ENCODE measurements around the gene LSM12. TPM values are rescaled to one million over a fixed set of nuclear protein-coding genes. Genes with fewer than 3 reads are reported as not detected.

The LSM12 gene
- polyA plus RNA-seq, 3 donors: 24.7 to 65.8 (median 64.4) TPM

DNA sequence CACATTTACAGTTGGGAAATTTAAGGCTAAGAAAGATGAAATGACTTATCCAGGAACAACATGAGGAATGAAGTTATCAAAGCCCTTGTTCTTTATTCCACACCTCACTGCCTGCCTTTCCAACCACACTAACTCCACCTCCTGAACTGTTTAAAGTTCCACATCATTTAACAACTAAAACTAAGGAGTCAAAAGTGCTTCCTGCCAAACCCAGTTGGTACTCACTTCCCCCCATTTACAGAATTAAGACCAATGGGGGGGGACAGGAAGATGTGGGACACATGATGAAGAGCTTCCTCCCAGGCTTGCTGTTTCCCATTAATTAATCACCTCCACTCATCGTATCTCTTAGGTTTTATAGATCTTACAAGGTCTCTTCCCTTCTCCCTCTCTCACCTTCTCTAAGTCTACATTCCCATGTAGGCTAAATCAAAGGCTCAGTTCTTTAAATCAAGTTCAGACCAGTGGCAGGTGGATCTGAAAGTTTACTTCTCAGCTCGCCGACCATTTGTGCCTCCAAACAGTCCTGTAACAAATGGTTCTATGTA lies 32.5 kb downstream of the LSM12 start:
- Histone ChIP-seq H3K27me3 (ENCODE audit: control insufficient read depth in 2 of 2, insufficient read depth in 2 of 2, low read length in 2 of 2) (no peaks in the 10 kb centered on the region), H3K79me2 (ENCODE audit: insufficient read depth, low read length) (no peaks in the 10 kb centered on the region), H3K9me3 (replicated peaks in 1 of 2; ENCODE audit: control insufficient read depth in 1 of 2, insufficient read depth in 1 of 2, low read length in 2 of 2) (no peaks in the 10 kb centered on the region), H3K9ac (ENCODE audit: insufficient read depth, low read length, poor library complexity, severe bottlenecking) (no peak overlapping the region), H3K4me3 (replicated peaks in 1 of 3; ENCODE audit: low read depth in 2 of 3, low read length in 3 of 3) (no peak overlapping the region), H3K27ac (ENCODE audit: low read depth in 1 of 2, low read length in 2 of 2) (peak overlapping the region in 1 of 2 donors; percentile 11), H3K4me1 (ENCODE audit: control insufficient read depth in 1 of 2, insufficient read depth in 2 of 2, low read length in 2 of 2) (peaks cover 0 to 6% of the 10 kb centered on the region in 2 donors), H3K4me2 (replicated peaks; ENCODE audit: extremely low read depth, low read length, poor library complexity, severe bottlenecking) (no peak overlapping the region), H2AFZ (ENCODE audit: insufficient read depth, low read depth, low read length, poor library complexity, severe bottlenecking) (no peak overlapping the region), H3K36me3 (replicated peaks in 1 of 2; ENCODE audit: control insufficient read depth in 1 of 2, insufficient read depth in 2 of 2, low read length in 2 of 2) (peaks cover 48 to 77% of the 10 kb centered on the region in 2 donors), H4K20me1 (ENCODE audit: insufficient read depth, low read length) (peaks cover 4% of the 10 kb centered on the region)
- Mint-ChIP-seq H3K9me3 (peaks cover 0 to 1% (median 0%) of the 10 kb centered on the region in 7 donors), H3K27ac (peak overlapping the region in 5 of 7 donors; percentile 3 to 68 (median 35)), H3K36me3 (peaks cover 68 to 79% of the 10 kb centered on the region in 2 donors), H3K27me3 (ENCODE audit: low read depth in 3 of 3) (no peaks in the 10 kb centered on the region), H3K4me1 (no peaks in the 10 kb centered on the region), H3K4me3 (no peak overlapping the region)
- 17% methylated on average over 1 of the region's 3 CpGs for WGBS (ENCODE audit: insufficient coverage)
- intact Hi-C loops (cut with micrococcal nuclease): no loop called here
- DNase-seq: no peak
- TF ChIP-seq, protein P1, sequence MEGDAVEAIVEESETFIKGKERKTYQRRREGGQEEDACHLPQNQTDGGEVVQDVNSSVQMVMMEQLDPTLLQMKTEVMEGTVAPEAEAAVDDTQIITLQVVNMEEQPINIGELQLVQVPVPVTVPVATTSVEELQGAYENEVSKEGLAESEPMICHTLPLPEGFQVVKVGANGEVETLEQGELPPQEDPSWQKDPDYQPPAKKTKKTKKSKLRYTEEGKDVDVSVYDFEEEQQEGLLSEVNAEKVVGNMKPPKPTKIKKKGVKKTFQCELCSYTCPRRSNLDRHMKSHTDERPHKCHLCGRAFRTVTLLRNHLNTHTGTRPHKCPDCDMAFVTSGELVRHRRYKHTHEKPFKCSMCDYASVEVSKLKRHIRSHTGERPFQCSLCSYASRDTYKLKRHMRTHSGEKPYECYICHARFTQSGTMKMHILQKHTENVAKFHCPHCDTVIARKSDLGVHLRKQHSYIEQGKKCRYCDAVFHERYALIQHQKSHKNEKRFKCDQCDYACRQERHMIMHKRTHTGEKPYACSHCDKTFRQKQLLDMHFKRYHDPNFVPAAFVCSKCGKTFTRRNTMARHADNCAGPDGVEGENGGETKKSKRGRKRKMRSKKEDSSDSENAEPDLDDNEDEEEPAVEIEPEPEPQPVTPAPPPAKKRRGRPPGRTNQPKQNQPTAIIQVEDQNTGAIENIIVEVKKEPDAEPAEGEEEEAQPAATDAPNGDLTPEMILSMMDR (IDR thresholded peaks at IDR 0.05): no peak

DNA sequence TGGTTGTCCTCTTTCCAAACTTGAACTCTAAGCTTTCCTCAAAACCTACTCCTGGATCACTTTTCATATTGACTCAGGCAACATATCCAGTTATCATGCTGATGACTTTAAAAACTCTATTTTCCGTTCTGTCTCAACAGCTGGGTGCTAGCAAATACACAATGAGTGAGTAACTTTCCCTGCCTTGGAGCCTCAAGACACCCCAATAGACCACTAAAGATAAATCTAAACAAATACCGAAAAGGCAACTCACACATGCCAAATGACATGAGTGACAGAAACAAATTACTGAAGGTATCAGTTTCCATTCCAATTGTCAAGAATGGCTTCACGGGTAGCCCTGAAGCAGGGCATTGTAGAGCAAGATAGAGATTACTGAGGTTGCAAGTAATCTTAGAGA lies 36.0 kb downstream of the LSM12 start:
- H2AFZ ChIP-seq (ENCODE audit: insufficient read depth, low read depth, low read length, poor library complexity, severe bottlenecking): no peak overlapping the region
- no peaks in the 10 kb centered on the region for H3K79me2 ChIP-seq (ENCODE audit: insufficient read depth, low read length)
- no peak overlapping the region for H3K27ac ChIP-seq (ENCODE audit: low read depth in 1 of 2, low read length in 2 of 2)
- no peaks in the 10 kb centered on the region for H3K27me3 ChIP-seq (ENCODE audit: control insufficient read depth in 2 of 2, insufficient read depth in 2 of 2, low read length in 2 of 2)
- Mint-ChIP-seq H3K4me1 (no peaks in the 10 kb centered on the region), H3K27me3 (ENCODE audit: low read depth in 3 of 3) (peaks cover 0 to 2% (median 0%) of the 10 kb centered on the region in 3 donors), H3K27ac (no peak overlapping the region), H3K36me3 (peaks cover 45 to 54% of the 10 kb centered on the region in 2 donors), H3K4me3 (no peak overlapping the region), H3K9me3 (peaks cover 0 to 1% (median 0%) of the 10 kb centered on the region in 7 donors)
- H3K4me2 ChIP-seq (replicated peaks; ENCODE audit: extremely low read depth, low read length, poor library complexity, severe bottlenecking): no peak overlapping the region
- no peak overlapping the region for H3K4me3 ChIP-seq (replicated peaks in 1 of 3; ENCODE audit: low read depth in 2 of 3, low read length in 3 of 3)
- no peak for DNase-seq
- 100% methylated on average over 1 of the region's 3 CpGs for WGBS (ENCODE audit: insufficient coverage)
- no peak overlapping the region for H3K9ac ChIP-seq (ENCODE audit: insufficient read depth, low read length, poor library complexity, severe bottlenecking)
- TF ChIP-seq, protein P1 (IDR thresholded peaks at IDR 0.05): no peak
- H3K9me3 ChIP-seq (replicated peaks in 1 of 2; ENCODE audit: control insufficient read depth in 1 of 2, insufficient read depth in 1 of 2, low read length in 2 of 2): no peaks in the 10 kb centered on the region
- intact Hi-C loops (cut with micrococcal nuclease): no loop called here
- peaks cover 0 to 6% of the 10 kb centered on the region in 2 donors for H3K4me1 ChIP-seq (ENCODE audit: control insufficient read depth in 1 of 2, insufficient read depth in 2 of 2, low read length in 2 of 2)
- H4K20me1 ChIP-seq (ENCODE audit: insufficient read depth, low read length): no peaks in the 10 kb centered on the region
- peaks cover 22 to 61% of the 10 kb centered on the region in 2 donors for H3K36me3 ChIP-seq (replicated peaks in 1 of 2; ENCODE audit: control insufficient read depth in 1 of 2, insufficient read depth in 2 of 2, low read length in 2 of 2)
